GM12878 (cell line): Measurements from ENCODE around the gene TANC1. TPM values are rescaled to one million over a fixed set of nuclear protein-coding genes. Genes with fewer than 3 reads are reported as not detected.

Experiments
- ATAC-seq: fragments of 200-7000 bp; cut with Tn5 transposase; 3 replicates; pipeline ENCODE4 v1.9.1; 2020; ENCODE audit warnings: mild to moderate bottlenecking, moderate library complexity
- BruUV-seq: library from RNA; stranded (reverse); fragments of 400-500 nt; replicated peaks from 2 replicates; lab custom pipeline; 2021; lab: Mats Ljungman, UMichigan
- CTCF ChIA-PET: fragments of 300-600 bp; sonication (Branson Sonifier 250); formaldehyde crosslinking; extraction: SDS; loops from one replicate; lab custom pipeline; 2021; ENCODE audit warnings: inconsistent platforms; lab: Yijun Ruan, JAX
- POLR2A ChIA-PET: fragments of 350-600 bp; formaldehyde crosslinking; extraction: SDS; loops from one replicate; lab custom pipeline; 2021; ENCODE audit warnings: inconsistent platforms; lab: Charles Lee
- RAD21 ChIA-PET: fragments of 300-600 bp; sonication (Branson Sonifier 250); formaldehyde crosslinking; loops from one replicate; lab custom pipeline; 2023; ENCODE audit warnings: antibody characterized with exemption; ENCODE audit not compliant: unreplicated experiment; lab: Charles Lee
- SMC1A ChIA-PET: fragments of 300-600 bp; sonication (Branson Sonifier 250); formaldehyde crosslinking; loops from one replicate; lab custom pipeline; 2023; ENCODE audit not compliant: unreplicated experiment, uncharacterized antibody; lab: Charles Lee
- DNase-seq: peaks from one replicate; pipeline ENCODE4 v3.0.0-alpha.2; 2011; ENCODE audit warnings: low read depth, low spot score
- FAIRE-seq: peaks from 3 replicates; lab custom pipeline; 2011; peaks lifted over from hg19 to GRCh38; lab: Jason Lieb, UNC
- H2AFZ ChIP-seq: 2 replicates; pipeline ENCODE4 v1.6.0; 2011; ENCODE audit warnings: low read depth, low read length, control low read depth; ENCODE audit not compliant: control insufficient read depth
- H3K27ac ChIP-seq: 2 replicates; pipeline ENCODE4 v1.5.1; 2011; ENCODE audit warnings: control low read depth; ENCODE audit not compliant: control insufficient read depth, insufficient read depth
- H3K27me3 ChIP-seq, 2 experiments: replicated peaks in 1 of 2; 2 replicates each; pipeline versions ENCODE4 v1.6.0 to v1.6.1; 2011; ENCODE audit warnings: low read length in 1 of 2; ENCODE audit not compliant: control insufficient read depth in 2 of 2, insufficient read depth in 2 of 2
- H3K36me3 ChIP-seq, 2 experiments: 2 replicates each; pipeline ENCODE4 v1.5.1; 2011; ENCODE audit warnings: low read length in 1 of 2; ENCODE audit not compliant: control insufficient read depth in 2 of 2, insufficient read depth in 2 of 2
- H3K4me1 ChIP-seq: 2 replicates; pipeline ENCODE4 v1.6.1; 2011; ENCODE audit warnings: mild to moderate bottlenecking, low read length, moderate library complexity, mixed read lengths; ENCODE audit not compliant: control insufficient read depth, insufficient read depth
- H3K4me2 ChIP-seq: 2 replicates; pipeline ENCODE4 v1.6.0; 2011; ENCODE audit warnings: control low read depth; ENCODE audit not compliant: control insufficient read depth, insufficient read depth
- H3K4me3 ChIP-seq: fragments of 200-600 bp; sonication (generic); 2 replicates; pipeline ENCODE4 v1.5.1; 2016
- H3K79me2 ChIP-seq: 2 replicates; pipeline ENCODE4 v1.6.0; 2011; ENCODE audit warnings: low read length; ENCODE audit not compliant: control insufficient read depth, insufficient read depth
- H3K9ac ChIP-seq: 2 replicates; pipeline ENCODE4 v1.8.0; 2011; ENCODE audit warnings: low read length, control low read depth, mixed read lengths; ENCODE audit not compliant: control insufficient read depth, insufficient read depth
- H3K9me3 ChIP-seq: replicated peaks from 3 replicates; pipeline ENCODE4 v1.5.1; 2011; ENCODE audit warnings: mild to moderate bottlenecking, low read length; ENCODE audit not compliant: control insufficient read depth, insufficient read depth
- H4K20me1 ChIP-seq: 2 replicates; pipeline ENCODE4 v1.6.0; 2011; ENCODE audit not compliant: control insufficient read depth, insufficient read depth
- E2F4 ChIP-seq: IDR thresholded peaks from 2 replicates; pipeline ENCODE4 v1.6.1; 2012; ENCODE audit warnings: low read depth, low read length, improper control_type of control experiment
- E2F8 ChIP-seq: fragments of 450-650 bp; IDR thresholded peaks from 2 replicates; pipeline ENCODE4 v1.6.1; 2018; ENCODE audit warnings: mild to moderate bottlenecking, low read depth, moderate library complexity; ENCODE audit not compliant: partially characterized antibody
- EED ChIP-seq: sonication (generic); IDR thresholded peaks from 2 replicates; pipeline ENCODE4 v1.6.1; 2016; ENCODE audit warnings: antibody characterized with exemption, low read depth
- HDAC6 ChIP-seq: fragments of 200-600 bp; sonication (generic); IDR thresholded peaks from one replicate; pipeline ENCODE4 v1.8.0; 2017; ENCODE audit warnings: antibody characterized with exemption; ENCODE audit not compliant: unreplicated experiment
- NFYA ChIP-seq: IDR thresholded peaks from 2 replicates; pipeline ENCODE4 v1.6.1; 2011; ENCODE audit warnings: low read depth, mild to moderate bottlenecking, low read length, improper control_type of control experiment, borderline replicate concordance
- NFYB ChIP-seq: IDR thresholded peaks from 2 replicates; pipeline ENCODE4 v1.6.1; 2011; ENCODE audit warnings: low read depth, mild to moderate bottlenecking, low read length, improper control_type of control experiment, moderate library complexity; ENCODE audit not compliant: insufficient read depth
- NR2F1 ChIP-seq: fragments of 450-650 bp; conservative IDR thresholded peaks from 2 replicates; pipeline ENCODE4 v1.6.1; 2017; ENCODE audit warnings: mild to moderate bottlenecking
- PRDM15 ChIP-seq: fragments of 450-650 bp; formaldehyde crosslinking; IDR thresholded peaks from 2 replicates; pipeline ENCODE4 v1.4.0; 2020; ENCODE audit warnings: mild to moderate bottlenecking, moderate library complexity
- SREBF2 ChIP-seq: IDR thresholded peaks from 2 replicates; pipeline ENCODE4 v1.6.1; 2012; ENCODE audit warnings: mild to moderate bottlenecking, low read length
- TAF1 ChIP-seq: IDR thresholded peaks from 2 replicates; pipeline ENCODE4 v1.6.1; 2011; ENCODE audit warnings: mild to moderate bottlenecking, low read depth, low read length, borderline replicate concordance
- USF1 ChIP-seq: IDR thresholded peaks from 2 replicates; pipeline ENCODE4 v1.6.1; 2011; ENCODE audit warnings: borderline replicate concordance, low read depth, mild to moderate bottlenecking, moderate library complexity, mixed read lengths, low read length; ENCODE audit not compliant: insufficient read depth; ENCODE audit errors: extremely low read length
- WGBS: methylation state at CpG from one replicate; pipeline ENCODE4 v1.1.6; 2016; ENCODE audit warnings: low lambda C conversion rate; ENCODE audit not compliant: insufficient replicate concordance, insufficient coverage; ENCODE audit errors: missing lambda C conversion rate; 5-methylcytosine and 5-hydroxymethylcytosine counted together
- in situ Hi-C: fragments of 300-500 bp; cut with MboI; formaldehyde crosslinking; loops from 9 replicates; pipeline ENCODE4 v1.14.3; 2018; ENCODE audit warnings: mixed read lengths
- intact Hi-C: fragments of 100-400 bp; cut with micrococcal nuclease; formaldehyde crosslinking; loops from one replicate; pipeline ENCODE4 v1.14.2; 2022; ENCODE audit not compliant: unreplicated experiment
- polyA plus RNA-seq, 11 experiments: library from polyadenylated mRNA; depleted of rRNA in 4 of 11; unstranded in 6 of 11; stranded (reverse) in 5 of 11; fragments of >200 nt; fragmentation: Nextera tagmentation in 4 of 11; fragmentation: Illumina TruSeq in 1 of 11; extraction: Ambion mirVana in 4 of 11; extraction: Trizol in 1 of 11; gene quantifications; 1 replicate in 1 of 11; 2 replicates in 10 of 11; pipeline versions ENCODE4 v1.2.1 to v1.2.3, GENCODE V29; 2011 to 2016; ENCODE audit warnings: inconsistent platforms in 2 of 11, missing spikeins in 2 of 11, low read depth in 1 of 11
- total RNA-seq, 4 experiments: library from RNA; depleted of rRNA in 3 of 4; stranded (reverse); fragments of >200 nt in 3 of 4; fragmentation: Illumina TruSeq in 1 of 4; extraction: Trizol in 1 of 4; gene quantifications; 2 replicates each; pipeline versions ENCODE4 v1.2.1 to v1.2.3, GENCODE V29; 2013 to 2021

The TANC1 gene
- total and polyA plus RNA-seq, 10 of the 15 experiments (the other 5 are each of a cell fraction or from before 2014, with no cell fraction given), result 0.05 to 5.0 (median 0.34) TPM

- no peak for TF ChIP-seq HDAC6
- no peak for TF ChIP-seq EED
- no peak for TF ChIP-seq NR2F1
- TF ChIP-seq TAF1, result no peak
- no peak for TF ChIP-seq E2F4
- TF ChIP-seq PRDM15 (CRISPR knock-in tag), result no peak
Observed at GRCh38 chr2:159168707-159169106, 200.3 kb downstream of the TANC1 start (continued).

GRCh38 chr2:159169187-159169586 lies 200.7 kb downstream of the TANC1 start:
- H3K36me3 ChIP-seq, result no peaks in the 10 kb centered on the region
- H3K27ac ChIP-seq, result no peak overlapping the region
- SMC1A ChIA-PET, result no interaction called here
- RAD21 ChIA-PET, result no interaction called here
- CTCF ChIA-PET, result interaction anchor here (1.1 kb wide), 2 partner anchors 11 to 50 kb away, joined by 3 to 5 read pairs; no protein-coding TSS in a partner anchor
- ATAC-seq, result no peak
- peak; percentile 31 for FAIRE-seq
- intact Hi-C loops (no loop called here), in situ Hi-C loops (no loop called here)
- H3K27me3 ChIP-seq, result no peaks in the 10 kb centered on the region
- no peak overlapping the region for H3K4me3 ChIP-seq
- H3K79me2 ChIP-seq, result no peaks in the 10 kb centered on the region
- WGBS, result 82% methylated on average over 6 of the region's 6 CpGs
- no peaks in the 10 kb centered on the region for H4K20me1 ChIP-seq
- H2AFZ ChIP-seq, result no peak overlapping the region
- peaks cover 1% of the 10 kb centered on the region; the same call in 1 of the 3 replicates for H3K9me3 ChIP-seq
- POLR2A ChIA-PET, result no interaction called here
- DNase-seq, result no peak
- no peaks in the 10 kb centered on the region for H3K4me1 ChIP-seq
- no peak overlapping the region for H3K9ac ChIP-seq
- no peak overlapping the region for H3K4me2 ChIP-seq
- BruUV-seq, result no TSS peak
- TF ChIP-seq SREBF2, result no peak
- TF ChIP-seq E2F8, result no peak
- no peak for TF ChIP-seq USF1
- TF ChIP-seq NFYB, result no peak
- no peak for TF ChIP-seq NR2F1
- no peak for TF ChIP-seq NFYA
